Endothelial cell (in vitro differentiated cells): ENCODE data around the gene ADAT3. TPM values are rescaled to one million over a fixed set of nuclear protein-coding genes. Genes with fewer than 3 reads are reported as not detected.

Experiments used
- DNase-seq: peaks from one replicate; pipeline ENCODE4 v3.0.0; 2021; ENCODE audit warnings: low spot score
- H3K27ac Mint-ChIP-seq: one replicate; pipeline ENCODE4 v1.8.0; 2021; ENCODE audit warnings: mixed read lengths, inconsistent platforms; ENCODE audit not compliant: unreplicated experiment
- H3K27me3 Mint-ChIP-seq: one replicate; pipeline ENCODE4 v1.8.0; 2021; ENCODE audit warnings: mild to moderate bottlenecking, moderate library complexity, mixed read lengths, inconsistent platforms; ENCODE audit not compliant: unreplicated experiment
- H3K36me3 Mint-ChIP-seq: one replicate; pipeline ENCODE4 v1.8.0; 2021; ENCODE audit warnings: mild to moderate bottlenecking, low read depth, mixed read lengths, inconsistent platforms; ENCODE audit not compliant: unreplicated experiment
- H3K4me1 Mint-ChIP-seq: one replicate; pipeline ENCODE4 v1.8.0; 2021; ENCODE audit warnings: mild to moderate bottlenecking, mixed read lengths, inconsistent platforms; ENCODE audit not compliant: unreplicated experiment
- H3K4me3 Mint-ChIP-seq: one replicate; pipeline ENCODE4 v1.8.0; 2021; ENCODE audit warnings: mild to moderate bottlenecking, mixed read lengths, inconsistent platforms; ENCODE audit not compliant: unreplicated experiment
- H3K9me3 Mint-ChIP-seq: one replicate; pipeline ENCODE4 v1.8.0; 2021; ENCODE audit warnings: mixed read lengths, inconsistent platforms; ENCODE audit not compliant: unreplicated experiment
- total RNA-seq: library from RNA; stranded (reverse); fragmentation: NEBNext Ultra II Directional; extraction: Animal tissue kit (Norgen Biotek cat#: 25700); gene quantifications from one replicate; pipeline ENCODE4 v1.2.1, GENCODE V29; 2021; ENCODE audit not compliant: unreplicated experiment
- TF ChIP-seq, protein P1 (sequence below): fragments of 200-600 bp; sonication (generic); IDR thresholded peaks from one replicate; pipeline ENCODE4 v1.5.0; 2021; ENCODE audit warnings: antibody characterized with exemption; ENCODE audit not compliant: unreplicated experiment

ADAT3 gene
- total RNA-seq, 1 donor from 2014 or later, result 10.5 TPM

DNA sequence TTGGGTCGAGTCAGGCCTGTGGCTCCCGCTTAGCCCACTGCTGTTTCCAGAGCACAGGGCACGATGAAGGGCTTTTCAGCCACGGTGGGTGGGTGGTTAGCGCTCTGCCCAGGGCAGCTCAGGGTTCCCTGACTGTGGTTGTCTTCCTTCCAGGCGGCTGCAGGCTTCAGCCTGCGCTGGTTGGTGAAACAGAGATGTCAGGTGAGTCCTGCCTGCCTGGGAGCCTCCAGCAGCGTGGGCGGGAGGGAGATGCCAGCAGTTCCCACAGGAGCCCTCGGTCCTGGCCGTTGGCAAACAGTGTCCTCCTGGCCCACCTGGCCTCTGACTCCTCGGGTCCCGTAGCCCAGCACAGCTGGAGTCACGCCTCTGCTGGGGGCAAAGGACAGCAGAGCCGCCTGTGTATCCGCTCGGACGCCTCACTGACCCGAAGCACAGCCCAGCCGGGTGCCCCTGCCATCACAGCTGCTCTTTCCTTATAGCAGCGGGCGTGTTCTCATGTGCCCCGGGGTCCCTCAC, 9.7 kb downstream of the ADAT3 start:
- TF ChIP-seq, protein P1, sequence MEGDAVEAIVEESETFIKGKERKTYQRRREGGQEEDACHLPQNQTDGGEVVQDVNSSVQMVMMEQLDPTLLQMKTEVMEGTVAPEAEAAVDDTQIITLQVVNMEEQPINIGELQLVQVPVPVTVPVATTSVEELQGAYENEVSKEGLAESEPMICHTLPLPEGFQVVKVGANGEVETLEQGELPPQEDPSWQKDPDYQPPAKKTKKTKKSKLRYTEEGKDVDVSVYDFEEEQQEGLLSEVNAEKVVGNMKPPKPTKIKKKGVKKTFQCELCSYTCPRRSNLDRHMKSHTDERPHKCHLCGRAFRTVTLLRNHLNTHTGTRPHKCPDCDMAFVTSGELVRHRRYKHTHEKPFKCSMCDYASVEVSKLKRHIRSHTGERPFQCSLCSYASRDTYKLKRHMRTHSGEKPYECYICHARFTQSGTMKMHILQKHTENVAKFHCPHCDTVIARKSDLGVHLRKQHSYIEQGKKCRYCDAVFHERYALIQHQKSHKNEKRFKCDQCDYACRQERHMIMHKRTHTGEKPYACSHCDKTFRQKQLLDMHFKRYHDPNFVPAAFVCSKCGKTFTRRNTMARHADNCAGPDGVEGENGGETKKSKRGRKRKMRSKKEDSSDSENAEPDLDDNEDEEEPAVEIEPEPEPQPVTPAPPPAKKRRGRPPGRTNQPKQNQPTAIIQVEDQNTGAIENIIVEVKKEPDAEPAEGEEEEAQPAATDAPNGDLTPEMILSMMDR, result no peak
- Mint-ChIP-seq H3K27ac (no peak overlapping the region), H3K36me3 (peaks cover 3% of the 10 kb centered on the region), H3K27me3 (peaks cover 5% of the 10 kb centered on the region), H3K9me3 (no peaks in the 10 kb centered on the region), H3K4me3 (no peak overlapping the region), H3K4me1 (peaks cover 4% of the 10 kb centered on the region)
- DNase-seq, result no peak

DNA sequence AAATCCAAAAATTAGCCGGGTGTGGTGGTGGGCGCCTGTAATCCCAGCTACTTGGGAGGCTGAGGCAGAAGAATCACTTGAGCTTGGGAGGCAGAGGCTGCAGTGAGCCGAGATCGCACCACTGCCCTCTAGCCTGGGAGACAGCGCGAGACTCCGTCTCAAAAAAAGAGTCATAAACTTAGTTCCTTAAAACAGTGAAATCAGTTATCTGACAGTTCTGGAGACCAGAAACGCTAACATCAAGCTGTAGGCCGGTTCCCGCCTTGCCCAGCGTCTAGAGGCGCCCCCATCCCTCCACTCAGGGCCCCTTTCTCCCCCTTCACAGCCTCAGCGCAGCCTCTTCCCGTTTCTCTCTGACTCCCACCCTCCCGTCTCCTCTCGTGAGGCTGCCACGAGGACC, 11.9 kb downstream of the ADAT3 start:
- H3K36me3 Mint-ChIP-seq, result peaks cover 8% of the 10 kb centered on the region
- H3K4me1 Mint-ChIP-seq, result no peaks in the 10 kb centered on the region
- H3K4me3 Mint-ChIP-seq, result no peak overlapping the region
- H3K9me3 Mint-ChIP-seq, result no peaks in the 10 kb centered on the region
- TF ChIP-seq, protein P1, result no peak
- no peak for DNase-seq
- peaks cover 5% of the 10 kb centered on the region for H3K27me3 Mint-ChIP-seq
- no peak overlapping the region for H3K27ac Mint-ChIP-seq

GRCh38 chr19:1917926-1918325, 12.7 kb downstream of the ADAT3 start:
- Mint-ChIP-seq H3K4me1 (no peaks in the 10 kb centered on the region), H3K27me3 (peaks cover 5% of the 10 kb centered on the region), H3K36me3 (peaks cover 8% of the 10 kb centered on the region), H3K27ac (no peak overlapping the region), H3K9me3 (no peaks in the 10 kb centered on the region), H3K4me3 (no peak overlapping the region)
- TF ChIP-seq, protein P1, result no peak
- DNase-seq, result no peak

GRCh38 chr19:1918975-1919374, 13.8 kb downstream of the ADAT3 start:
- H3K27ac Mint-ChIP-seq, result no peak overlapping the region

GRCh38 chr19:1920644-1921043, 15.4 kb downstream of the ADAT3 start:
- Mint-ChIP-seq H3K4me3 (no peak overlapping the region), H3K4me1 (no peaks in the 10 kb centered on the region), H3K9me3 (no peaks in the 10 kb centered on the region), H3K27ac (no peak overlapping the region), H3K36me3 (peaks cover 11% of the 10 kb centered on the region), H3K27me3 (peaks cover 1% of the 10 kb centered on the region)
- TF ChIP-seq, protein P1, result no peak
- no peak for DNase-seq

More at GRCh38 chr19:1918975-1919374, 13.8 kb downstream of the ADAT3 start:
- DNase-seq, result no peak
- Mint-ChIP-seq H3K4me1 (no peaks in the 10 kb centered on the region), H3K36me3 (peaks cover 8% of the 10 kb centered on the region), H3K9me3 (no peaks in the 10 kb centered on the region), H3K4me3 (no peak overlapping the region), H3K27me3 (peaks cover 5% of the 10 kb centered on the region)
- TF ChIP-seq, protein P1, result no peak
